Measurements from ENCODE around the gene ARHGAP4. TPM values are rescaled to one million over a fixed set of nuclear protein-coding genes. Genes with fewer than 3 reads are reported as not detected.

ARHGAP4 gene
- total RNA-seq, 1 donor from 2014 or later = 72.2 TPM

DNA sequence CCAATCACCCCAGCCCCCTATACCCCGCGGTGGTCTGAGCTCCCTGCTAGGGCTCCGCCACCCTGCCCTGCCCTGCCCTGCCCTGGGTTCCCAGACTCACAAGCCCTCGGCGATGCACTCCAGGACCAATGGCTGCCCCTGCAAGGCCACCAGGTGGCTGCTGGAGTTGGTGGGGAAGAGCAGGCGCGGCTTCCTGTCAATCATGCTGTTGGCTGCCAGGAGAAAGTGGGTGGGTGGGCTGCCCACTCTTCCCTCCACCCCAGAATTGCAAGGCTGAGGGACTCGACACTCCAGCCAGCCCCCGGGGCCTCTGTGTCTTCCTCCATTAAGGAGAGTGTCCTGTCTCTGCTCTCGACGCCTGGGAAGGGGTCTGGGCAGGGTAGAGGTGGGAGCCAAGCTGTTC lies 55.8 kb downstream of the ARHGAP4 start:
- Mint-ChIP-seq H3K36me3 (ENCODE audit: low read depth, unreplicated experiment) (no peaks in the 10 kb centered on the region), H3K4me1 (ENCODE audit: unreplicated experiment) (peaks cover 4% of the 10 kb centered on the region), H3K27me3 (ENCODE audit: unreplicated experiment) (peaks cover 1% of the 10 kb centered on the region), H3K27ac (ENCODE audit: unreplicated experiment) (no peak overlapping the region), H3K9me3 (ENCODE audit: unreplicated experiment) (no peaks in the 10 kb centered on the region), H3K4me3 (ENCODE audit: unreplicated experiment) (no peak overlapping the region)
- no peak for DNase-seq (ENCODE audit: low spot score)
- TF ChIP-seq, protein P1, sequence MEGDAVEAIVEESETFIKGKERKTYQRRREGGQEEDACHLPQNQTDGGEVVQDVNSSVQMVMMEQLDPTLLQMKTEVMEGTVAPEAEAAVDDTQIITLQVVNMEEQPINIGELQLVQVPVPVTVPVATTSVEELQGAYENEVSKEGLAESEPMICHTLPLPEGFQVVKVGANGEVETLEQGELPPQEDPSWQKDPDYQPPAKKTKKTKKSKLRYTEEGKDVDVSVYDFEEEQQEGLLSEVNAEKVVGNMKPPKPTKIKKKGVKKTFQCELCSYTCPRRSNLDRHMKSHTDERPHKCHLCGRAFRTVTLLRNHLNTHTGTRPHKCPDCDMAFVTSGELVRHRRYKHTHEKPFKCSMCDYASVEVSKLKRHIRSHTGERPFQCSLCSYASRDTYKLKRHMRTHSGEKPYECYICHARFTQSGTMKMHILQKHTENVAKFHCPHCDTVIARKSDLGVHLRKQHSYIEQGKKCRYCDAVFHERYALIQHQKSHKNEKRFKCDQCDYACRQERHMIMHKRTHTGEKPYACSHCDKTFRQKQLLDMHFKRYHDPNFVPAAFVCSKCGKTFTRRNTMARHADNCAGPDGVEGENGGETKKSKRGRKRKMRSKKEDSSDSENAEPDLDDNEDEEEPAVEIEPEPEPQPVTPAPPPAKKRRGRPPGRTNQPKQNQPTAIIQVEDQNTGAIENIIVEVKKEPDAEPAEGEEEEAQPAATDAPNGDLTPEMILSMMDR (IDR thresholded peaks at IDR 0.05; ENCODE audit: unreplicated experiment) = no peak

GRCh38 chrX:153869473-153870287 lies 56.4 kb downstream of the ARHGAP4 start:
- Mint-ChIP-seq H3K4me1 (ENCODE audit: unreplicated experiment) (peaks cover 1% of the 10 kb centered on the region), H3K27me3 (ENCODE audit: unreplicated experiment) (peaks cover under 1% of the 10 kb centered on the region), H3K4me3 (ENCODE audit: unreplicated experiment) (no peak overlapping the region), H3K36me3 (ENCODE audit: low read depth, unreplicated experiment) (no peaks in the 10 kb centered on the region), H3K9me3 (ENCODE audit: unreplicated experiment) (no peaks in the 10 kb centered on the region), H3K27ac (ENCODE audit: unreplicated experiment) (no peak overlapping the region)
- TF ChIP-seq, protein P1 (IDR thresholded peaks at IDR 0.05; ENCODE audit: unreplicated experiment) = no peak
- DNase-seq (ENCODE audit: low spot score) = no peak

DNA sequence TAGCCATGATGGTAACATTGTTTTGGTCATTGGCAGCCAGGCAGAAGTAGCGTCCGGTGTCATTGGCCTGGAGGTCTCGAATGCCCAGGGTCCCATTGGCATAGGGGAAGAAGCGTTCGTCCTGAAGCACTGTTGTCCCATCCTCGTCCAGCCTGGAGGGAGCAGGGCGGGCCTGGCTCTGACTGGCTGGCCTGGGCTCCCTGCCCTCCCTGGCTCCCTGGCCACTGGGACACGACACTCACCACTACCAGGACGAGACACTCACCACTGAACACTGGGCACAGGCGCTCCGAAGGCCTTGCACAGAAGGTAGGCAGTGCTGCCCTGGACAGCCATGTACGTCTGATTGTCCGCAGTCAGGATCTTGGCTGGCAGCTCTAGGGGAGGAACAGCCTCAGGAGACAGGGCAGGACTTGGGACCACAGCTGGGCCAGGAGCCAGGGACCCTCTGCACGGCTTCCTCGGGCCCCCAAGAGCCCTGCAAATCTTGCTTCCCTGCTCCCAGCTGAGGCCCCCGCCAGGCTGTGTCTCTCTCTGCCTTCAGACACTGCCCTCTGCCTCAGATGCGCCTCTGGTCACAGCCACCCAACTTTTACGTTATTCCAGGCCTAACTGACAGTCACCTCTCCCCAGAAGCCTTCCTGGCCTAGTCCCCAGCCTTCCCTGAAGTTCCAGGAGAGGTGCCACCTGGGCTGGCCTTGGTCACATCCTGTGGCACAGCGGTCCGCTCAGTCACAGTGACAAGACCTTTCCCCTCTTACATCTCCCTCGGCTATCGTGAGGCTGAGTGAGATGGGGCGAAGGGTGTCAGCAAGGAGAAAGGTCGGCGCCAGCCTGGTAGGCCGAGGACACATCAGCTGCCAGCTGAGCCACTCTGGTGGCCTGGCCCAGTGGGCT lies 57.2 kb downstream of the ARHGAP4 start:
- DNase-seq (ENCODE audit: low spot score) = no peak
- H3K36me3 Mint-ChIP-seq (ENCODE audit: low read depth, unreplicated experiment) = no peaks in the 10 kb centered on the region
- no peak overlapping the region for H3K27ac Mint-ChIP-seq (ENCODE audit: unreplicated experiment)
- no peaks in the 10 kb centered on the region for H3K9me3 Mint-ChIP-seq (ENCODE audit: unreplicated experiment)
- no peaks in the 10 kb centered on the region for H3K4me1 Mint-ChIP-seq (ENCODE audit: unreplicated experiment)
- TF ChIP-seq, protein P1 (IDR thresholded peaks at IDR 0.05; ENCODE audit: unreplicated experiment) = no peak
- H3K4me3 Mint-ChIP-seq (ENCODE audit: unreplicated experiment) = no peak overlapping the region
- H3K27me3 Mint-ChIP-seq (ENCODE audit: unreplicated experiment) = no peaks in the 10 kb centered on the region

GRCh38 chrX:153867671-153868070 lies 58.4 kb downstream of the ARHGAP4 start:
- TF ChIP-seq, protein P1 (IDR thresholded peaks at IDR 0.05; ENCODE audit: unreplicated experiment) = no peak
- no peaks in the 10 kb centered on the region for H3K9me3 Mint-ChIP-seq (ENCODE audit: unreplicated experiment)
- H3K4me3 Mint-ChIP-seq (ENCODE audit: unreplicated experiment) = no peak overlapping the region
- no peaks in the 10 kb centered on the region for H3K27me3 Mint-ChIP-seq (ENCODE audit: unreplicated experiment)
- no peak overlapping the region for H3K27ac Mint-ChIP-seq (ENCODE audit: unreplicated experiment)
- H3K36me3 Mint-ChIP-seq (ENCODE audit: low read depth, unreplicated experiment) = no peaks in the 10 kb centered on the region
- DNase-seq (ENCODE audit: low spot score) = no peak
- H3K4me1 Mint-ChIP-seq (ENCODE audit: unreplicated experiment) = no peaks in the 10 kb centered on the region
